HCT116 (cell line): ENCODE measurements around the gene KCNIP4. TPM values are rescaled to one million over a fixed set of nuclear protein-coding genes. Genes with fewer than 3 reads are reported as not detected.

Experiments
- ATAC-seq: fragments of 200-7000 bp; cut with Tn5 transposase; 2 replicates; pipeline ENCODE4 v1.9.1; 2020; ENCODE audit warnings: mild to moderate bottlenecking, moderate library complexity
- BruUV-seq: library from RNA; stranded (reverse); fragments of 400-500 nt; replicated peaks from 2 replicates; lab custom pipeline; 2021; lab: Mats Ljungman, UMichigan
- CTCF ChIA-PET: fragments of 300-600 bp; sonication (Branson Sonifier 250); formaldehyde crosslinking; loops from one replicate; lab custom pipeline; 2021; ENCODE audit warnings: antibody characterized with exemption; lab: Charles Lee
- POLR2A ChIA-PET: fragments of 300-600, 350-600 bp; sonication (Branson Sonifier 250); formaldehyde crosslinking; loops from one replicate; lab custom pipeline; 2021; ENCODE audit warnings: antibody characterized with exemption; lab: Charles Lee
- RAD21 ChIA-PET, 2 experiments: fragments of 300-600 bp; sonication (Branson Sonifier 250); formaldehyde crosslinking; loops; one replicate each; lab custom pipeline; 2023; ENCODE audit warnings: low total read pairs in 2 of 2; ENCODE audit not compliant: uncharacterized antibody in 2 of 2, unreplicated experiment in 2 of 2, low non-redundant PET in 1 of 2; lab: Charles Lee
- DNase-seq: peaks from one replicate; pipeline ENCODE4 v3.0.0-alpha.2; 2010; ENCODE audit warnings: low read depth, low spot score
- H2AFZ ChIP-seq: fragments of 200-600 bp; shearing (Covaris generic), sonication (generic); 2 replicates; pipeline ENCODE4 v1.6.1; 2017; ENCODE audit warnings: low read depth, mixed run types, mixed read lengths, antibody characterized with exemption, low read length; ENCODE audit not compliant: poor library complexity, severe bottlenecking
- H3K27ac ChIP-seq: 2 replicates; pipeline ENCODE4 v1.5.1; 2012; ENCODE audit warnings: low read depth, low read length
- H3K27me3 ChIP-seq: fragments of 200-600 bp; sonication (generic); 2 replicates; pipeline ENCODE4 v1.6.1; 2016; ENCODE audit warnings: mixed run types, low read length, mixed read lengths; ENCODE audit not compliant: insufficient read depth
- H3K36me3 ChIP-seq, 2 experiments: fragments of 200-500 bp in 1 of 2; fragments of 200-600 bp in 1 of 2; sonication (Bioruptor generic) in 1 of 2; sonication (generic) in 1 of 2; 2 replicates each; pipeline versions ENCODE4 v1.5.1 to v1.6.1; 2014 to 2016; ENCODE audit warnings: low read length in 2 of 2, inconsistent platforms in 1 of 2, mixed read lengths in 1 of 2, mixed run types in 1 of 2; ENCODE audit not compliant: insufficient read depth in 2 of 2, control insufficient read depth in 1 of 2
- H3K4me1 ChIP-seq, 2 experiments: fragments of 200-600 bp in 1 of 2; sonication (generic) in 1 of 2; 2 replicates each; pipeline versions ENCODE4 v1.5.1 to v1.6.1; 2012 to 2017; ENCODE audit warnings: low read length in 2 of 2, inconsistent platforms in 1 of 2, mild to moderate bottlenecking in 1 of 2, mixed read lengths in 1 of 2, mixed run types in 1 of 2, moderate library complexity in 1 of 2; ENCODE audit not compliant: insufficient read depth in 2 of 2, control insufficient read depth in 1 of 2
- H3K4me2 ChIP-seq: fragments of 200-600 bp; sonication (generic); 2 replicates; pipeline ENCODE4 v1.6.1; 2017; ENCODE audit warnings: mixed run types, low read length, mixed read lengths
- H3K4me3 ChIP-seq, 2 experiments: fragments of 200-600 bp in 1 of 2; sonication (generic) in 1 of 2; replicated peaks in 1 of 2; 2 replicates each; pipeline ENCODE4 v1.5.1; 2011 to 2016; ENCODE audit warnings: low read length in 2 of 2, control low read depth in 1 of 2, low read depth in 1 of 2, mild to moderate bottlenecking in 1 of 2, mixed read lengths in 1 of 2, mixed run types in 1 of 2
- H3K79me2 ChIP-seq: fragments of 200-600 bp; sonication (generic); 2 replicates; pipeline ENCODE4 v1.6.1; 2017; ENCODE audit warnings: mild to moderate bottlenecking, mixed run types, low read length, moderate library complexity, mixed read lengths; ENCODE audit not compliant: insufficient read depth
- H3K9ac ChIP-seq: fragments of 200-600 bp; sonication (generic); 2 replicates; pipeline ENCODE4 v1.6.1; 2016; ENCODE audit warnings: low read length, mixed read lengths
- H3K9me2 ChIP-seq: fragments of 200-600 bp; sonication (generic), shearing (Covaris generic); 2 replicates; pipeline ENCODE4 v1.6.1; 2017; ENCODE audit warnings: mixed run types, mild to moderate bottlenecking, moderate library complexity; ENCODE audit not compliant: insufficient read depth
- H3K9me3 ChIP-seq, 2 experiments: fragments of 200-500 bp in 1 of 2; fragments of 200-600 bp in 1 of 2; sonication (Bioruptor generic) in 1 of 2; sonication (generic) in 1 of 2; 2 replicates each; pipeline ENCODE4 v1.6.1; 2014 to 2017; ENCODE audit warnings: low read length in 2 of 2, mixed read lengths in 2 of 2, inconsistent platforms in 1 of 2, low read depth in 1 of 2, mild to moderate bottlenecking in 1 of 2, mixed run types in 1 of 2, moderate library complexity in 1 of 2; ENCODE audit not compliant: control insufficient read depth in 1 of 2, insufficient read depth in 1 of 2
- H4K20me1 ChIP-seq: fragments of 200-600 bp; sonication (generic), shearing (Covaris generic); 2 replicates; pipeline ENCODE4 v1.6.1; 2017; ENCODE audit warnings: mixed run types, mild to moderate bottlenecking, moderate library complexity; ENCODE audit not compliant: insufficient read depth
- CTCF ChIP-seq, 3 experiments: fragments of 200-600 bp in 1 of 3; sonication (generic) in 1 of 3; IDR thresholded peaks in 2 of 3; conservative IDR thresholded peaks in 1 of 3; 2 replicates each; pipeline ENCODE4 v1.5.1; 2012 to 2017; ENCODE audit warnings: low read depth in 2 of 3, low read length in 2 of 3, antibody characterized with exemption in 1 of 3, borderline replicate concordance in 1 of 3, control low read depth in 1 of 3, mild to moderate bottlenecking in 1 of 3, mixed read lengths in 1 of 3, mixed run types in 1 of 3, moderate library complexity in 1 of 3; ENCODE audit not compliant: insufficient read depth in 1 of 3
- FOSL1 ChIP-seq: IDR thresholded peaks from 2 replicates; pipeline ENCODE4 v1.6.1; 2012; ENCODE audit warnings: low read depth
- POLR2A ChIP-seq: IDR thresholded peaks from 2 replicates; pipeline ENCODE4 v1.7.0; 2011; ENCODE audit warnings: borderline replicate concordance; ENCODE audit not compliant: insufficient read depth, insufficient read length; ENCODE audit errors: extremely low read depth
- REST ChIP-seq: IDR thresholded peaks from 2 replicates; pipeline ENCODE4 v1.6.1; 2012; ENCODE audit warnings: low read depth
- TCF7L2 ChIP-seq: IDR thresholded peaks from 2 replicates; pipeline ENCODE4 v1.7.0; 2011; ENCODE audit warnings: borderline replicate concordance, inconsistent platforms; ENCODE audit not compliant: insufficient read depth, insufficient read length; ENCODE audit errors: extremely low read depth
- intact Hi-C: fragments of 100-400 bp; cut with micrococcal nuclease; formaldehyde crosslinking; loops from 2 replicates; pipeline ENCODE4 v1.10.0; 2022
- total RNA-seq: library from RNA; stranded (reverse); gene quantifications from one replicate; pipeline ENCODE4 v1.2.1, GENCODE V29; 2021; ENCODE audit not compliant: unreplicated experiment

KCNIP4 gene
- total RNA-seq, 1 experiment from 2014 or later: not detected

- H2AFZ ChIP-seq: no peak overlapping the region
- BruUV-seq: no TSS peak
- ChIA-PET RAD21 (no interaction called here), POLR2A (no interaction called here), CTCF (no interaction called here)
- H3K9ac ChIP-seq: no peak overlapping the region
- intact Hi-C loops: no loop called here
- H4K20me1 ChIP-seq: no peaks in the 10 kb centered on the region
- no peaks in the 10 kb centered on the region for H3K27me3 ChIP-seq
- no peaks in the 10 kb centered on the region for H3K9me2 ChIP-seq
- H3K4me2 ChIP-seq: no peak overlapping the region
- H3K4me1 ChIP-seq: no peaks in the 10 kb centered on the region
- H3K79me2 ChIP-seq: no peaks in the 10 kb centered on the region
- peaks cover 0 to 11% of the 10 kb centered on the region in 2 experiments; a peak in 2 of 4 replicates for H3K9me3 ChIP-seq
- H3K27ac ChIP-seq: no peak overlapping the region
- no peak overlapping the region for H3K4me3 ChIP-seq
- ATAC-seq (no peak), DNase-seq (no peak)
- H3K36me3 ChIP-seq: no peaks in the 10 kb centered on the region
- no peak for TF ChIP-seq REST
Observed at GRCh38 chr4:21447301-21448054, 501.1 kb downstream of the KCNIP4 start.

GRCh38 chr4:21420166-21420565, 528.4 kb downstream of the KCNIP4 start:
- H3K4me2 ChIP-seq: no peak overlapping the region
- ChIA-PET POLR2A (no interaction called here), RAD21 (no interaction called here), CTCF (no interaction called here)
- H3K9me2 ChIP-seq: no peaks in the 10 kb centered on the region
- no peak overlapping the region for H2AFZ ChIP-seq
- H3K79me2 ChIP-seq: no peaks in the 10 kb centered on the region
- no peaks in the 10 kb centered on the region for H3K36me3 ChIP-seq
- no peak overlapping the region for H3K27ac ChIP-seq
- no peaks in the 10 kb centered on the region for H3K27me3 ChIP-seq
- intact Hi-C loops: no loop called here
- H3K9me3 ChIP-seq: peaks cover 0 to 12% of the 10 kb centered on the region in 2 experiments; a peak in 2 of 4 replicates
- H3K9ac ChIP-seq: no peak overlapping the region
- H3K4me1 ChIP-seq: no peaks in the 10 kb centered on the region
- H4K20me1 ChIP-seq: no peaks in the 10 kb centered on the region; the same call in 1 of the 2 replicates
- BruUV-seq: no TSS peak
- DNase-seq: no peak
- ATAC-seq: no peak
- no peak overlapping the region for H3K4me3 ChIP-seq
- TF ChIP-seq CTCF (IDR thresholded peaks at IDR 0.05 in 2 of 3, conservative IDR thresholded peaks at IDR 0.05 in 1 of 3; ENCODE audit: borderline replicate concordance in 1 of 3, insufficient read depth in 1 of 3, low read depth in 2 of 3, low read length in 2 of 3) (no peak), POLR2A (no peak), TCF7L2 (no peak), FOSL1 (no peak)
